ENCODE measurements around the gene PLK1. TPM values are rescaled to one million over a fixed set of nuclear protein-coding genes. Genes with fewer than 3 reads are reported as not detected.

The PLK1 gene
- total and polyA plus RNA-seq, 4 donors: 1.9 to 3.6 (median 3.2) TPM

- DNase-seq (no peak), ATAC-seq (ENCODE audit: insufficient read depth, low FRiP score) (no peak)
- Histone ChIP-seq H3K4me1 (ENCODE audit: control insufficient read depth in 5 of 5, insufficient read depth in 5 of 5, low read length in 5 of 5) (no peaks in the 10 kb centered on the region), H3K27me3 (ENCODE audit: control insufficient read depth in 3 of 3, insufficient read depth in 3 of 3, low read length in 2 of 3) (no peaks in the 10 kb centered on the region), H3K9ac (ENCODE audit: insufficient read depth in 1 of 2, low read length in 2 of 2) (no peak overlapping the region), H3K4me3 (no peak overlapping the region), H3K27ac (ENCODE audit: low read depth in 1 of 2, low read length in 1 of 2) (no peak overlapping the region), H3K36me3 (ENCODE audit: control insufficient read depth in 4 of 4, insufficient read depth in 4 of 4, low read length in 4 of 4) (peaks cover 8 to 15% (median 12%) of the 10 kb centered on the region in 4 donors), H3K9me3 (ENCODE audit: control insufficient read depth in 4 of 4, insufficient read depth in 3 of 4, low read length in 3 of 4) (no peaks in the 10 kb centered on the region)
- WGBS, 2 donors: 95 to 96% methylated on average over 4 of the region's 4 CpGs
- no peak for TF ChIP-seq CTCF (IDR thresholded peaks at IDR 0.05; ENCODE audit: control extremely low read depth, extremely low read depth)
Measured at GRCh38 chr16:23634461-23635036, 44.1 kb upstream of the PLK1 start.

GRCh38 chr16:23635958-23636357, 42.7 kb upstream of the PLK1 start:
- Histone ChIP-seq H3K27ac (ENCODE audit: low read depth in 1 of 2, low read length in 1 of 2) (no peak overlapping the region), H3K9ac (ENCODE audit: insufficient read depth in 1 of 2, low read length in 2 of 2) (no peak overlapping the region), H3K27me3 (ENCODE audit: control insufficient read depth in 3 of 3, insufficient read depth in 3 of 3, low read length in 2 of 3) (no peaks in the 10 kb centered on the region), H3K4me3 (no peak overlapping the region), H3K4me1 (ENCODE audit: control insufficient read depth in 5 of 5, insufficient read depth in 5 of 5, low read length in 5 of 5) (peaks cover 0 to 9% (median 4%) of the 10 kb centered on the region in 5 donors), H3K36me3 (ENCODE audit: control insufficient read depth in 4 of 4, insufficient read depth in 4 of 4, low read length in 4 of 4) (peaks cover 4 to 11% (median 7%) of the 10 kb centered on the region in 4 donors), H3K9me3 (ENCODE audit: control insufficient read depth in 4 of 4, insufficient read depth in 3 of 4, low read length in 3 of 4) (no peaks in the 10 kb centered on the region)
- DNase-seq (no peak), ATAC-seq (ENCODE audit: insufficient read depth, low FRiP score) (no peak)
- no peak for TF ChIP-seq CTCF (IDR thresholded peaks at IDR 0.05; ENCODE audit: control extremely low read depth, extremely low read depth)

GRCh38 chr16:23640615-23640930, 38.1 kb upstream of the PLK1 start:
- TF ChIP-seq CTCF (IDR thresholded peaks at IDR 0.05; ENCODE audit: control extremely low read depth, extremely low read depth): no peak
- Histone ChIP-seq H3K4me1 (ENCODE audit: control insufficient read depth in 5 of 5, insufficient read depth in 5 of 5, low read length in 5 of 5) (peaks cover 4 to 18% (median 8%) of the 10 kb centered on the region in 5 donors), H3K9ac (ENCODE audit: insufficient read depth in 1 of 2, low read length in 2 of 2) (peak overlapping the region; percentile 63 to 65), H3K36me3 (ENCODE audit: control insufficient read depth in 4 of 4, insufficient read depth in 4 of 4, low read length in 4 of 4) (peaks cover under 1 to 13% (median 9%) of the 10 kb centered on the region in 4 donors), H3K9me3 (ENCODE audit: control insufficient read depth in 4 of 4, insufficient read depth in 3 of 4, low read length in 3 of 4) (no peaks in the 10 kb centered on the region), H3K27ac (ENCODE audit: low read depth in 1 of 2, low read length in 1 of 2) (peak overlapping the region; percentile 60 to 91), H3K4me3 (peak overlapping the region; percentile 97), H3K27me3 (ENCODE audit: control insufficient read depth in 3 of 3, insufficient read depth in 3 of 3, low read length in 2 of 3) (no peaks in the 10 kb centered on the region)
- WGBS, 2 donors: 0 to 2% methylated on average over 8 of the region's 8 CpGs
- DNase-seq (no peak), ATAC-seq (ENCODE audit: insufficient read depth, low FRiP score) (no peak)
